SU-DHL-6 (cell line): ENCODE data around the gene ABHD2.

ENCODE experiments used
- H2AFZ ChIP-seq: fragments of 200-600 bp; sonication (generic); 2 replicates; pipeline ENCODE4 v1.6.1; 2014; ENCODE audit warnings: low read depth, mild to moderate bottlenecking, moderate library complexity, mixed read lengths, antibody characterized with exemption, low read length; ENCODE audit not compliant: severe bottlenecking
- H3F3A ChIP-seq: fragments of 200-600 bp; shearing (Covaris generic); 2 replicates; pipeline ENCODE4 v1.6.0; 2016; ENCODE audit warnings: antibody characterized with exemption, mild to moderate bottlenecking; ENCODE audit not compliant: insufficient read depth
- H3K27ac ChIP-seq: fragments of 200-600 bp; sonication (generic); 2 replicates; pipeline ENCODE4 v1.5.1; 2016; ENCODE audit warnings: low read depth, mild to moderate bottlenecking, low read length, moderate library complexity, mixed read lengths
- H3K27me3 ChIP-seq: fragments of 200-600 bp; sonication (generic), shearing (Covaris generic); 2 replicates; pipeline ENCODE4 v1.6.0; 2014; ENCODE audit warnings: mild to moderate bottlenecking, low read length
- H3K36me3 ChIP-seq: fragments of 200-600 bp; sonication (generic); 2 replicates; pipeline ENCODE4 v1.6.1; 2014; ENCODE audit warnings: mild to moderate bottlenecking, low read length, mixed read lengths
- H3K4me2 ChIP-seq: fragments of 300-600, 200-600 bp; shearing (Covaris generic), sonication (generic); 2 replicates; pipeline ENCODE4 v1.6.0; 2014; ENCODE audit warnings: low read length, low read depth, mild to moderate bottlenecking; ENCODE audit not compliant: poor library complexity, severe bottlenecking
- H3K4me3 ChIP-seq: fragments of 200-600 bp; sonication (generic); 2 replicates; pipeline ENCODE4 v1.5.1; 2014; ENCODE audit warnings: antibody characterized with exemption, low read length, mild to moderate bottlenecking, mixed read lengths; ENCODE audit not compliant: insufficient read depth, poor library complexity, severe bottlenecking
- H3K79me2 ChIP-seq: fragments of 200-600 bp; sonication (generic); 2 replicates; pipeline ENCODE4 v1.6.1; 2014; ENCODE audit warnings: mild to moderate bottlenecking, low read length, moderate library complexity; ENCODE audit not compliant: insufficient read depth
- H3K9ac ChIP-seq: fragments of 200-600 bp; sonication (generic); 2 replicates; pipeline ENCODE4 v1.7.0; 2014; ENCODE audit warnings: mild to moderate bottlenecking, low read length
- H3K9me2 ChIP-seq: fragments of 200-600 bp; sonication (generic); replicated peaks from 2 replicates; pipeline ENCODE4 v1.6.1; 2014; ENCODE audit warnings: low read length; ENCODE audit not compliant: insufficient read depth
- H3K9me3 ChIP-seq: fragments of 200-600 bp; sonication (generic); 2 replicates; pipeline ENCODE4 v1.6.1; 2014; ENCODE audit warnings: low read length, mixed read lengths; ENCODE audit not compliant: insufficient read depth
- H4K20me1 ChIP-seq: fragments of 200-600 bp; sonication (generic); 2 replicates; pipeline ENCODE4 v1.6.1; 2014; ENCODE audit warnings: low read depth, mild to moderate bottlenecking, antibody characterized with exemption, low read length, moderate library complexity, mixed read lengths
- EZH2phosphoT487 ChIP-seq: fragments of 200-600 bp; sonication (generic), shearing (Covaris generic); conservative IDR thresholded peaks from 2 replicates; pipeline ENCODE4 v1.6.1; 2018; ENCODE audit warnings: mild to moderate bottlenecking, antibody characterized with exemption, low read length, moderate library complexity, mixed read lengths
- TF ChIP-seq, protein P1 (sequence below): fragments of 200-600 bp; sonication (generic); IDR thresholded peaks from one replicate; pipeline ENCODE4 v1.5.1; 2017; ENCODE audit warnings: antibody characterized with exemption, mild to moderate bottlenecking, low read length, moderate library complexity; ENCODE audit not compliant: insufficient read depth, poor library complexity, severe bottlenecking

Gene ABHD2

DNA sequence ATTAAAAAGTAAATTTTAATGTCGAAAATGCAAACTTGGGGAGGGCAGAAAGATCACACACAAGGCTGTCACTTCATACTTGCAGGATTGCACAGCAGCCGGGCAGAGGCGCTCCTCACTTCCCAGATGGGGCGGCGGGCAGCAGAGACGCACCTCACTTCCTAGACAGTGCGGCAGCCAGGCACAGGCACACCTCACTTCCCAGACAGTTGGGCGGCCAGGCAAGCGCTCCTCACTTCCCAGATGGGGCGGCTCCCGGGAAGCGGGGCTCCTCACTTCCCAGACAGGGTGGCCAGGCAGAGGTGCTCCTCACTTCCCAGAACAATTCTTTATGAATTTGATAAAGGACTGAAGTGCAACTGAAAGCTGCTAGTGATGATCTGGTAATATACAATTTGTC is 111.9 kb downstream of the ABHD2 start:
- Histone ChIP-seq H3K36me3 (no peaks in the 10 kb centered on the region), H2AFZ (no peak overlapping the region), H4K20me1 (no peaks in the 10 kb centered on the region), H3K9me2 (no peaks in the 10 kb centered on the region), H3K9ac (no peak overlapping the region), H3K4me2 (no peak overlapping the region), H3K27me3 (no peaks in the 10 kb centered on the region), H3K9me3 (no peaks in the 10 kb centered on the region), H3K4me3 (no peak overlapping the region), H3K79me2 (no peaks in the 10 kb centered on the region), H3K27ac (no peak overlapping the region), H3F3A (no peaks in the 10 kb centered on the region)
- TF ChIP-seq, protein P1, sequence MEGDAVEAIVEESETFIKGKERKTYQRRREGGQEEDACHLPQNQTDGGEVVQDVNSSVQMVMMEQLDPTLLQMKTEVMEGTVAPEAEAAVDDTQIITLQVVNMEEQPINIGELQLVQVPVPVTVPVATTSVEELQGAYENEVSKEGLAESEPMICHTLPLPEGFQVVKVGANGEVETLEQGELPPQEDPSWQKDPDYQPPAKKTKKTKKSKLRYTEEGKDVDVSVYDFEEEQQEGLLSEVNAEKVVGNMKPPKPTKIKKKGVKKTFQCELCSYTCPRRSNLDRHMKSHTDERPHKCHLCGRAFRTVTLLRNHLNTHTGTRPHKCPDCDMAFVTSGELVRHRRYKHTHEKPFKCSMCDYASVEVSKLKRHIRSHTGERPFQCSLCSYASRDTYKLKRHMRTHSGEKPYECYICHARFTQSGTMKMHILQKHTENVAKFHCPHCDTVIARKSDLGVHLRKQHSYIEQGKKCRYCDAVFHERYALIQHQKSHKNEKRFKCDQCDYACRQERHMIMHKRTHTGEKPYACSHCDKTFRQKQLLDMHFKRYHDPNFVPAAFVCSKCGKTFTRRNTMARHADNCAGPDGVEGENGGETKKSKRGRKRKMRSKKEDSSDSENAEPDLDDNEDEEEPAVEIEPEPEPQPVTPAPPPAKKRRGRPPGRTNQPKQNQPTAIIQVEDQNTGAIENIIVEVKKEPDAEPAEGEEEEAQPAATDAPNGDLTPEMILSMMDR, result no peak
- no peak for TF ChIP-seq EZH2phosphoT487

DNA sequence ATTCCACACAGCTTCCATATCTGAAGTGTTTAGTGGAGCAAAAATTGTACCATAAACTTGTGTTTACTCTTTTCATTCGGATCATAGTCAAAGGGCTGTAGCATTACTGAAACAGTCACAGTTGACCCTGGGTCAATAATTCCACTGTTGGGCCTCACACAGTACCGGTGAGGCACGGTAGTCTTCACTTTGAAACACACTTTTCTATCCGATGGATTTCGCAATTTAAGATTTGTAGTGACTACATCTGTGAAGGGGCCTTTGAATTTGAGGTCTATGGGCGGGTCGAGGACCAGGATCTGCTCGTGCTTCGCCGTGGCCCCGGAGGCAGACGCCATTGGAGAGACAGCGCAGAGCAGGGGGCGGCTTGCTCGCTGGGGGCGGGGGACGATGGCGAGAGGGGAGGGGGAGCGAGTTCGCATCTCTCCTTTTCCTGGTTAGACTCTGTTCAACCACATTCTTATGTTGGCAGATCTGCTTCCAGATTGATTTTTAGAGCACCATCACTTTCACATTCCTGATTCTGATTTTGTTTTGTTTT is 113.3 kb downstream of the ABHD2 start:
- no peaks in the 10 kb centered on the region for H3K9me3 ChIP-seq
- H3K4me3 ChIP-seq, result no peak overlapping the region
- no peak overlapping the region for H3K4me2 ChIP-seq
- H3K9ac ChIP-seq, result no peak overlapping the region
- H4K20me1 ChIP-seq, result no peaks in the 10 kb centered on the region
- TF ChIP-seq, protein P1, result no peak
- TF ChIP-seq EZH2phosphoT487, result no peak
- no peaks in the 10 kb centered on the region for H3F3A ChIP-seq
- H3K9me2 ChIP-seq, result no peaks in the 10 kb centered on the region
- H3K27me3 ChIP-seq, result no peaks in the 10 kb centered on the region
- no peaks in the 10 kb centered on the region for H3K36me3 ChIP-seq
- no peak overlapping the region for H2AFZ ChIP-seq
- no peaks in the 10 kb centered on the region for H3K79me2 ChIP-seq
- no peak overlapping the region for H3K27ac ChIP-seq

DNA sequence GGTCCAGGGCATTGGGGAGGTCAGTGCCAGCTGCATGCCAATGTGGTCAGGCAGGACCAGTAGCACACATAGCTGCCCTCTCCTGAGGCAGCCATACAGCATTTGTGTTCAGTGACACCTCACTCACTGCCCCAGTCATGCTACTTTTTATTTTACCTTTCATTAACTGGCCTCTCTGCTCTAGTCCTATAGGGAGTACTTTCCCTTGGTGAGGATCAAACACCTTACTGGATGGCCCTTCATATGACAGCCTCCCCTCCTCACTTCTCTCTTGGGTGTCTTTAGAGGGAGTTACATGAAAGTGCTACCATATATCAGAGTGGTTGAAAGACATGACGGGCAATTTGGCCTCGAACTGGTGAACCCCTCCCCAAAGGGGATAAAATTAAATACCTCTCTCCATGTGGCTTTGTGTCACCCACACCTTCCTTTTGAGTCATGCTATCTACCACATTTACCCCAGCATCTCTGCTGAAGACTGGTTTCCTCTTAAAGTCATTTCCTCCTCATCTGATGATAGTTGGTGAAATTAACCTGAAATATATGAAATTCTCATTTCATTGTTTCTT is 115.5 kb downstream of the ABHD2 start:
- Histone ChIP-seq H3K9ac (no peak overlapping the region), H3K36me3 (no peaks in the 10 kb centered on the region), H4K20me1 (no peaks in the 10 kb centered on the region), H3K4me2 (no peak overlapping the region), H3K4me3 (no peak overlapping the region), H3K9me3 (no peaks in the 10 kb centered on the region), H3F3A (no peaks in the 10 kb centered on the region), H3K27me3 (no peaks in the 10 kb centered on the region), H3K79me2 (no peaks in the 10 kb centered on the region), H3K27ac (no peak overlapping the region), H2AFZ (no peak overlapping the region), H3K9me2 (no peaks in the 10 kb centered on the region)
- no peak for TF ChIP-seq EZH2phosphoT487
- TF ChIP-seq, protein P1, result no peak
